Hematopoietic multipotent progenitor cell treated with erythropoietin and hydrocortisone succinate and interleukin-3 and kit ligand, for 8 days (in vitro differentiated cells): ENCODE measurements around the gene GPATCH4.
A peak's percentile ranks its signal among the peaks of the same experiment; 100 is the strongest.
"Not testable (repeated sequence)": the region's sequence is repeated elsewhere in the genome, so short reads cannot be mapped to it uniquely, and the experiment has no call there.

ENCODE experiments used
- DNase-seq: peaks from one replicate; pipeline ENCODE4 v3.0.0-alpha.2; 2015

GPATCH4 gene

GRCh38 chr1:156601122-156601830, at the start of gene GPATCH4:
Gene GPATCH4 (minus strand): TSS chr1:156601479.
- peak; percentile 84 for DNase-seq

- no peak for DNase-seq
Observed at GRCh38 chr1:156648951-156649350, 47.7 kb upstream of the GPATCH4 start.

GRCh38 chr1:156648496-156648895, 47.2 kb upstream of the GPATCH4 start:
- DNase-seq, result no peak

- no peak for DNase-seq
Observed at GRCh38 chr1:156647351-156647750, 46.1 kb upstream of the GPATCH4 start.

- no peak for DNase-seq
Observed at GRCh38 chr1:156646738-156647211, 45.5 kb upstream of the GPATCH4 start.

- no peak for DNase-seq
Observed at GRCh38 chr1:156645666-156646065, 44.4 kb upstream of the GPATCH4 start.

- no peak for DNase-seq
Observed at GRCh38 chr1:156645056-156645455, 43.8 kb upstream of the GPATCH4 start.

GRCh38 chr1:156644640-156645039, 43.4 kb upstream of the GPATCH4 start:
- DNase-seq, result no peak

- DNase-seq, result no peak
Observed at GRCh38 chr1:156644146-156644545, 42.9 kb upstream of the GPATCH4 start.

- DNase-seq, result peak; percentile 24
Observed at GRCh38 chr1:156643778-156644092, 42.5 kb upstream of the GPATCH4 start.

GRCh38 chr1:156643049-156643777, 41.9 kb upstream of the GPATCH4 start:
- DNase-seq, result no peak

GRCh38 chr1:156642265-156643048, 41.2 kb upstream of the GPATCH4 start:
- DNase-seq, result no peak

GRCh38 chr1:156641761-156642264, 40.5 kb upstream of the GPATCH4 start, which contains the start of gene BCAN:
Gene BCAN (plus strand): TSS chr1:156642117. CDS start chr1:156646055, 3,938 bp downstream.
- no peak for DNase-seq

- DNase-seq, result no peak
Observed at GRCh38 chr1:156640842-156641706, 39.8 kb upstream of the GPATCH4 start.

GRCh38 chr1:156639601-156640101, 38.4 kb upstream of the GPATCH4 start:
- DNase-seq, result no peak

- no peak for DNase-seq
Observed at GRCh38 chr1:156638189-156638985, 37.1 kb upstream of the GPATCH4 start.

- DNase-seq, result no peak
Observed at GRCh38 chr1:156632355-156632754, 31.1 kb upstream of the GPATCH4 start.

GRCh38 chr1:156631152-156631551, 29.9 kb upstream of the GPATCH4 start:
- not testable (repeated sequence) for DNase-seq

GRCh38 chr1:156629823-156630449, 28.7 kb upstream of the GPATCH4 start:
- DNase-seq, result no peak

- DNase-seq, result peak; percentile 69
Observed at GRCh38 chr1:156627313-156627880, 26.1 kb upstream of the GPATCH4 start.
